CD4-positive, alpha-beta T cell treated with Interleukin-17A for 4 hours (primary cell): ENCODE results near the gene ACAP3.
"Not testable (repeated sequence)": the region's sequence is repeated elsewhere in the genome, so short reads cannot be mapped to it uniquely, and the experiment has no call there.

ENCODE experiments used
- DNase-seq: peaks from one replicate; pipeline ENCODE4 v3.0.0-alpha.2; 2020; ENCODE audit warnings: mixed read lengths

Gene ACAP3

DNA sequence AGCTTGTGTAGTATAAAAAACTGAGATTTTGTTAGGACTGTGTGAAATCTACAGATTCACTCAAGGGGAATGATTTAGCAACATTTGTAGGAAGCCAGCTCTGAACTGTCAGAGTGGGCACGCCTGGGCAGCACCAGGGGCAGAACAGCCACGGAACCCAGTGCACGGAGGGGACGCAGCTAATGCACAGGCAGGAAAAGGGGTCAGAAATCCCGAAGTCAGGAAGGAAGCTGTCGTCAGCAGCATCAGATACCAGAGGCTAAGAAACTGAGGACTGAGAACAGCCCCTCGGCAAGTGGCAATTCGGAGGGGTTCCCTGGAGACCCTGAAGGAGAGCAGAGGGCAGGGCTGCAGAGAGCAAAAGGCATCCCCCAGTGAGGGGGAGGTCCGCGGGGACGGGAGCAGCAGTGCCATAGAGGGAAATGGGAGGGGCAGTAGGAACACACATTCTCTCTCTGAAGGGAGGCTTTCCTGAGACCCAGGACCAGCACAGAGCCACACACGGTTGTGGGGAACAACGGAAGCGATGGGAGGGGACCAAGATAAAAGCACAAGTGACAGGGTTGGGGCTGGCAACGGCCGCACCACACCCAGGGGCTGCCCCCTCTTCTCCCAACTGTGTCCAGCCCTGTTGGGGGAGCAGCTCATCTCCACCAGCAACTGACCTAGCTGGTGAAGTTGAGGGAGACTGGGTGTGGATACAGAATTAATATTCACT, 46.7 kb downstream of the ACAP3 start:
- DNase-seq, result no peak

DNA sequence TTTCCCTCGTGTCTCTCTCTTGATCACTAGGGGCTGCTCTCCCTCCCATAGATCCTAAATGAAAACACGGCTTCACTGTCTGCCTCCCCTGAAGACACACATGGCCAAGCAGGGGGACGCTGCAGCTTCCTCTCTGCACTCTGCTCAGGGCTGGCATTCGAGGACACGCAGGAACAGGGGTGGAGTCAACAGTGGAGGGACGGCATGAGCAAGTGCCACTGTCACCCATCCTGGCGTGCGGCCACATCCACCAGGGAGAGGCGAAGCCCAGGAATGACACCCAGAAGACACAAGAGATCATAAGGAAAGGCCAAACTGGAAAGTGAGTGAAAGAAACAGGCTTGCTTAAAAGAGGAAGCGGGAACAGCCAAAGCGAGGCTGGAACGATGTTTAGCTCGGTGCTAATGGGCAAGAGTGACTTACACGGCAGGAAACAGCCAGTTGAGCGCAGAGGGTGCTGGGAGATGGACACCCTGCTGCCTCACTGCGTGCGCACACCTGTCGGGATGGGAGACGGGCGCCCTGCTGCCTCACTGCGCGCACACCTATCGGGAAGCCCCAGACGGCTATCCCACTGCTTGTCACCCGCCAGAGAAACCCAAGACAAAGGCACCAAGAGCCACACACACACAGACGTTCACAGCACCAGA, 47.7 kb downstream of the ACAP3 start:
- DNase-seq, result no peak

DNA sequence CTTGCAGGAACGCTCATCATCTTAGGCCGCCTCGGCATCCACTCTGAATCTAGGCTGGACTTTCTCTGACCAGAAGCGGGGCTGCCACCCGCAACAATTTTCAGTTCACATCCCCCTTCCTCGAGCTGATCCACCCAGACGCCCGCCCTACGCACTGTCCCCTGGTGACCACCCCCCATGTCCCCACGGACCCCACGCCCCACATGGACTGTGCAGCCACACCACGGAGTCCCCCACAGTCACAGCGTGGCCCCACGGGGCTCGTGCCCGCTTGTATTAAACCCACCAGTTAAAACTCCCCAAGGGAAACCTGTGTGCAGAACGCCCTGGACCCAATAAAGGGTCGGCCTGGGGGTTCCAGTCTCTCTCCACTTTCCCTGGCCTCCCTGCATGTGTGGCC, 48.2 kb downstream of the ACAP3 start:
- no peak for DNase-seq

DNA sequence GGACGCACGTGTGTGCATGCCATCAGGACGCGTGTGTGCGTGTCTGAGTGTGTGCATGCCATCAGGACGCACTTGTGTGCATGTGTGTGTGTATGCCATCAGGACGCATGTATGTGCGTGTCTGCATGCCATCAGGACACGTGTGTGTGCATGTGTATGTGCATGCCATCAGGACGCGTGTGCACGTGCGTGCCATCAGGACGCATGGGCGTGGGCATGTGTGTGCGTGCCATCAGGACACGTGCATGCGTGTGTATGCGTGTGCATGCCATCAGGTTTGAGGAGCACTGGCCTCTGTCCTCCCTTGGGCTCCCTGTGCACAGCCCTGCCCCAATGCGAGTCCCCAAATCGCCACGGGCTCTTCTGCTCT, 48.6 kb downstream of the ACAP3 start:
- no peak for DNase-seq

DNA sequence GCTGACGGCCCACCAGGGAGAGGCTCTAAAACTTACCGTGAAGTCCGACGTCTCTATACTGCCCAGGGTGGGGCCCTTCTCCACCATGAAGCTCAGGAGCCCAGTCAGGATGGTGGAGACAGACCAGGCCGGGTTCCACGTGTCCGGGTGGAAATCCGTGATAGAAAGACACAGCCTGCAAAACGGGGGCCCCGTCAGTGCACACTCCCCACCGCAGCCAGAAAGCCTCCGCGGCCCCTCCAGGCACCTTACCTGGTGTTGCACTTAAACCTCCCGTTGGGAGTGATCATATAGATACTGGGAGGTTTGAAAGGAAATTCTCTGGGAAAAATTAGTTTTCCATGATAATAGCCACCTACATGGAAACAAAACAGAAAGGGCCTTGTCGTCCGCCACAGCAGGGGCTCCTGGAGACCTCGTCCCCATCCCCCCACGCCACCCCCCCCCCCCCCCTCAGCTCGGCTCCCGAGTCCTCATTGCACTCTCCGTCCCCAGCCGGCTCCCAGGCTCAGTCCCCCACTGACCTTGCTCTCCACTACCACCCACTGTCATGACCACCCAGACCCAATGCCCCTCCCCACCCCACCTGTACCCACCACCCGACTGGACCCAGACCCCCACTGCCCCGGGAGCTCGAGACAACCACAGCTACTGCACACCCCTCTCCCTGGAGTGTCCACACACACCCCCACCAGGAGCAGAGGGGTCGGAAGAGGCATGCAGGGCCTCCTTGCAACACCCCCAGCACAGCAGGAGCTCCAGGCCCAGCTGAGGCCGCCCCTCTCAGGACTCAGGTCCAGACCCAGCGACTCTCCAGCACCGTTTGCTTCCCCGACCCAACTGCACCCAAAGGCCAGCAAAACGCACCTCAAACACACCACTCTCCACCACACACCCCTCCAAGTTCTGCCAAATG, 50.5 kb downstream of the ACAP3 start:
- DNase-seq, result no peak

DNA sequence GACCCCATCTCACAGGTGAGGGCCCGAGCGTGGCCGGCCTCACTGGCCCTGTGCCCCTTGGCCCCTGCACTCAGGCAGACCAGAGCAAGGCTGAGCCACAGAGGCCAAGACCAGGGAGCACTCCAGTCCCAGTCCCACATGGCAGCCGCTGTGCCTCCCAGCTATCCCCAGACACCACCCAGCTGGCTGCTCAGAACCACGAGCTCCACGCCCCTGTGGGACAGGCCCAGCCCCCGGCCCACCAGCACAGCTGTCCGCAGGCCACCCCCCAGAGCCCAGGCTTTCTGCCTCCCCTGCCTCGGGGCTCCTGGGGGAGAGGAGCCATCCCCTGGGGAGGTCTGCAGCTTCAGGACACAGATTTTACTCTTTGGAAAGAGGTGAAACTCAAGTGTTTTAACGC, 52.1 kb downstream of the ACAP3 start:
- DNase-seq, result no peak

DNA sequence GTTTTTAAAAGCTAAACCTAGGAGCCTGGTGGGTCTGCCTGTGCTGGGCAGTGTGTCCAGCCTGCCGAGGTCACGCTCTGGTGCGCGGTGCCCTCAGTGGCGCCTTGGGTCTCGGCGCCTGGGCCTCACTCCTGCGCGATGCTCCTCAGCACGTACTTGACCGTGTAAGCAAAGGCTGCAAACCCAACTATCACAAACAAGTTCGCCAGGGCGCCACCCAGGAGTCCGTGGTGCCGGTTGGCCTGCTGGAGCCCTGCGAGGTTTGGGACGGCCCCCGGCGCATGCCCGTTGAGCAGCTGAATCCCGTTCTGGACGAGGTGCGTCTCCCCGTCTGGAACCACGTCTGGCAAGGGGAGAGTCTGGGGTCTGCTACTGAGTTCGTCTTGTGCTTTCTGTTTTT, 52.7 kb downstream of the ACAP3 start:
- DNase-seq, result no peak

DNA sequence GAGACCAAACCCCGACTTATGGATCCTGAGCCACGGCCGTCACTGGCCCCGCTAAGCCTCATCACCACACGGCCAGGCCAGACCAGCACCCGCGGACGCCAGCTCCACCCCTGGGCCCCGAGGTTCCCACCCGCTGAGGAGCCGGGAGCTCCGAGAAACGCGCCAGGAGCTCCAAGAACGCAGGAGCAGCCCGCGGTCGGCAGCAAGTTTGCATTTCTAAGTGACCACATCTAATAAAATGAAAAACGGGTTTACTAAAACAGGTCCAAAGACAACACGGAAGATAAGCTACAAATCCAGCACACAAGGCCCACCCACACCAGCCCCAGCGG, 53.1 kb downstream of the ACAP3 start:
- DNase-seq, result no peak

DNA sequence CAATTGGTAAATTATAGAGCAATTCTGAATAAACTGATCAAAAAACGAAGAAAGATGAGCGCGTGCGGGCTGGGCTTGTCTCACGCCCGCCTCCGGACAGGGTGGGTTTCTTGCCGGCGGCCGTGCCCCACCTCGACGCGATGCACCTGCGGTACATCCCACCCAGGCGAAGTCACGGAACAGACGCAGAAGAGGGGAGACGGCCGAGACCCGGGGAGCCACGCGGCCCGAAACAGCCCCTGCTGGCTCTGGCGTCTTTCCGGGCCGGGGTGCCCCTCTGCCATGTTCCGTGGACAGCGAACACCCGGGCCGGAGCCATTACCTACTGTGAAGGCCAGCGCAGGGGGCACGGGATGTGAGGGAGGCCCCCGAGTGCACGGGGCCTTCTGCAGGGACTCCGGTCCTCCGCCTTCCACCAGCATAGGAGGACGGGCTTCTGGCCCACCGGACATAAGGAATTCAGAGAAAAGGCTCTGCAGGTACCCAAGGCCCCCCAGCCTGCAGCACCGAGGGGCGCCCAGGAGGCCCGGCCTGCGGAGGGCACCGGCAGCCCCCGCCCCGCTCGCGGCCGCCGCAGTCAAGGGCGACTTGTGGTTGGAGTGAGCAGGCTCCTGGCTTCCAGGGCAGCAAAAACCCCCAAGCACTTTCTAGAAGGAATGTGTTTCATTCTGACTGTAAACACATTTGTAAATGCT, 53.6 kb downstream of the ACAP3 start:
- no peak for DNase-seq

DNA sequence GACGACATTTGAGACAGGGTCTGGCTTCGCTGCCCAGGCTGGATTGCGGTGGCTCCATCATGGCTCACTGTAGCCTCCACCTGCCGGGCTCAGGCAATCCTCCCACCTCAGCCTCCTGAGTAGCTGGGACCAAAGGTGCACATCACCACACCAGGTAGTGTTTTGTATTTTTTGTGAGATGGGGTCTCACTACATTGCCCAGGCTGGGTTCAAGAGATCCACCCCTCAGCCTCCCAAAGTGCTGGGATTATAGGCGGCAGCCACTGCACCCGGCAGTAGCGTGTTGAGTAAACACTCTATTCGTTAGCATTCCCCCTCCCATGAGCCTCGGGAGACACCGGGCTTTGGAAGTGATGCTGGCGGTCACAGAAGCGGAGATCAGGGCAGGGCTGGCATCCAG, 54.4 kb downstream of the ACAP3 start:
- DNase-seq, result no peak

DNA sequence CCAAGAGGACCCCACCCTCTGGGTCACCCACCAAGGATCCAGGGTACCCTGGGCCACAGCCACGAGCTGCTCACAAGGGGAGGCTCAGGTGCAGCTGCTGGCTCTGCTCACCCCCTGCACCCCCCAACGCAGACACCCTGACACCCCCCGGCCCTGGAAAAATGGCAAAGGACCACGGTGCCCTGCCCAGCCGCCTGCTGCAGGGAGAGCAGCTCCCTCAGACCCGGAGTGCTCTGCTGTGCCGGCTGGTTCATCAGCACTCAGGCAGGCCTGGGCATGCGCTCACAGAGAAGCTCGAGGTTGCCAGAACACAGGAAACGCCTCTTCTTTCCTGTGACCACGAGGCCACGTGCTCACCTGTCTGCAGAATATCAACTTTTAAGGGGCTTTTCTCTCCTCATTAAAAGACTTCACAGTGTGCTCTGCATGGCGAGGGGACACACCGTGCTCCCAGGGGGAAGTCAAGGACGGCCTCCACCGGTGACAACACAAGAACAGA, 56.9 kb downstream of the ACAP3 start:
- peak; percentile 81 for DNase-seq

DNA sequence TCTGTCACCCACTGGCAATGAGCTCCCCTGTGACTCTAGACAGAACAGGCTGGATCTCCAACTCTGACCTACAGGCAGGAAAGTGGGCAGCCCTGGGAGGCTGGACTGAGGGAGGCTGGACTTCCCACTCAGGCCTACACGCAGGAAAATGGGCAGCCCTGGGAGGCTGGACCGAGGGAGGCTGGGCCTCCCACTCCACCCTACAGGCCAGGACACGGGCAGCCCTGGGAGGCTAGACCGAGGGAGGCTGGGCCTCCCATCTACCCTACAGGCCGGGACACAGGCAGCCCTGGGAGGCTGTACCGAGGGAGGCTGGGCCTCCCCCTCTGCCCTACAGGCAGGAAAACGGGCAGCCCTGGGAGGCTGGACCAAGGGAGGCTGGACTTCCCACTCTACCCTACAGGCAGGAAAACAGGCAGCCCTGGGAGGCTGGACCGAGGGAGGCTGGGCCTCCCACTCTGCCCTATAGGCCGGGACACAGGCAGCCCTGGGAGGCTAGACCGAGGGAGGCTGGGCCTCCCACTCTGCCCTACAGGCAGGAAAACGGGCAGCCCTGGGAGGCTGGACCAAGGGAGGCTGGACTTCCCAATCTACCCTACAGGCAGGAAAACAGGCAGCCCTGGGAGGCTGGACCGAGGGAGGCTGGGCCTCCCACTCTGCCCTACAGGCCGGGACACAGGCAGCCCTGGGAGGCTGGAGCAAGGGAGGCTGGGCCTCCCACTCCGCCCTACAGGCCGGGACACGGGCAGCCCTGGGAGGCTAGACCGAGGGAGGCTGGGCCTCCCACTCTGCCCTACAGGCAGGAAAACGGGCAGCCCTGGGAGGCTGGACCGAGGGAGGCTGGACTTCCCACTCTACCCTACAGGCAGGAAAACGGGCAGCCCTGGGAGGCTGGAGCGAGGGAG, 59.5 kb downstream of the ACAP3 start:
- DNase-seq, result not testable (repeated sequence)

DNA sequence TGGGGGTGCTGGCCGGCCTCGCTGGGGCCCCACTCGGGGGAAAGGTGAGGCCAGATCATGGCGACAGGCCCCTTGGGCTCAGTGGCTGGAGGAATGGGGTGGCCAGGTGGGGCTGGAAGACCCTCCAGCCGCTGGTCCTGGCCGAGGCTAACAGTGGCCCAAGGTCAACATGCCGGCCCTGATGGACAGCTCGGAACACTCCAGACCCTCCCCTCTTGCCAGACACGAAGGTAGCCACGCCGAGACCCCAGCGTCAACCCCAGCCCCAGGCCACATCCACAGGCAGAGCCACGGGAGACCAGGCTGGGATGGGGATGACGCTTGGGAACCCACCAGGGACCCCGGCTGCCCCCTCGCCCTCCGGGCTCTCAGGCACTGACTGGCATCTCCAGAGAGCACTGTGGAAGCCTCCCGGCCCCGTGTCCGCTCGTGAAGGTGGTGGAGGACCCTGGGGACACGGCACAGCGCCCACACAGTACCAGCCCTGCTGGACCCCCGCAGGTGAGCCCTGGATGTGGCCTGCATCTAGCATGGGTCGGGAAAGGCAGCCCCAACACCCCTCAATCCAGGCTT, 60.3 kb downstream of the ACAP3 start:
- no peak for DNase-seq

DNA sequence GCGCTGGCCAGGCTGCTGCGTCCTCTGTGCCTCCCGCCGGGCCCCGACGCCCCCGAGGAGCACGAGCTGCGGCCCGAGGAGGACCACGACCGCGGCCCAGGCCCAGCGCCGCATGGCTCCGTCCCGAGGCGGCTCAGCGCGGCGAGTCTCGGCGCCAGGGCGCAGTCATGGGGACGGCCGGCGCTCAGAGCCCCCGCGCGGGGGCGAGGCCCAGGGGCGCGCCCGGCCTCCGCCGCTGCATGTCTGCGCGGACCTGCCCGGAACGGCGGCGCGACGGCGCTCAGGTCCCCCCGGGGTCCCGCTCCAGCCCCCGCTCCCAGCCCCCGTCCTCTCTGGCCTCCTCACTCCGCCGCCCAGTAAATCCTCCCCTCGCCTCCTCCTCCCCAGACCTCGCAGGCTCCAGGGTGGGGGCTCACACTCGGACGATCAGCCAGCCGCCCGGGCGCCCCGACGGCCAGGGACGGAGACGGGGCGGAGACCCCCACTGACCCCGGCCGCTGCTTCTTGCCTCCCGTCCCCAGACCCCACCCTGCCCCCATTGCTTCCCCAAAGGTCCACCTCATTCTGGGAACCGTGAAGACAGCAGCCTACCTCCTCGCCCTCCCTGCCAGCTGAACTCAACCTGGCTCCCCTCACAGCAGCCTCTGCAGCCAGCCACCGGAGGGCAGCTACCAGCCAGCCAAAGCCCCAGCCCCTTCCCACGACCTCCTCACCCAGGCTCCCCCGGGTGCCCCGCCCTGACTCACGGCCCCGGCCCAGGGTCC, 61.0 kb downstream of the ACAP3 start, which contains the start of gene C1QTNF12:
TSS of gene C1QTNF12 (minus strand) at position 146 of the 764 bp plus-strand sequence. CDS start at position 114, 32 bp downstream.
- DNase-seq, result no peak

DNA sequence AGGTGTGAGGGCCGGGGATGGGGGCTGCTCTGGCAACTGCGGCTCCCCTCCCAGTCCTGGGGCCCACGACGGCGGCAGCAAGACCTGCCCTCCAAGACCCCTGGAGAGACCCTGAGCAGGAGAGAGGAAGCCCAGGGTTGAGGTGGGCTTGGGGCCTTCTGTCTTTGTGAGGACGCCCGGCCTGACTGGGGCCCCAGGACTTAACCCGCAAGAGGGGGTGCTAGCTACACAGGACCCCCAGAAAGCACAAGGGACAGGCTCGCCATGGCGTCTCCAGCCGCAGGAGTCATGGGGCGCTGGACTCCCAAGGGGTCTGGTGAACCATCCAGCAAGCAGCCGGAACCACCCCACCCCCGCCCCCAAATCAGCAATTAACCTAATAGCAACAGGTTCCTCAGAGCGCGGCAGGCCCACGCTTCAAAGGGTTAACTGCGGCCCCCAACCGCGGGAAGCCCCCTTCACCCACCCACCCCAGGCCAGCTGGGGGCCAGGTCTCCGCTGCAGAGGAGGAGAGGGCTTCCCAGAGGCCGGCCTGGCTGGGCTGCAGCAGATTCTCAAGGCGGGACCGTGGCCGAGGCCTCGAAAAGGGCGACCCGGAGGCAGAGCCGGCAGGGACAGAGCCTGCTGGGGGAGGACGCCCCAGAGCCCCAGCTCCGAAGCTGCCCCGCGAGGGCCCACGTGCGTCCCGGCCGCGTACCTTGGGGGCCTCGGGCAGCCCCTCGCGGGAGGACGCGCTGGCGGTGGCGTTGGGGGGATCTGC, 61.7 kb downstream of the ACAP3 start:
- no peak for DNase-seq

DNA sequence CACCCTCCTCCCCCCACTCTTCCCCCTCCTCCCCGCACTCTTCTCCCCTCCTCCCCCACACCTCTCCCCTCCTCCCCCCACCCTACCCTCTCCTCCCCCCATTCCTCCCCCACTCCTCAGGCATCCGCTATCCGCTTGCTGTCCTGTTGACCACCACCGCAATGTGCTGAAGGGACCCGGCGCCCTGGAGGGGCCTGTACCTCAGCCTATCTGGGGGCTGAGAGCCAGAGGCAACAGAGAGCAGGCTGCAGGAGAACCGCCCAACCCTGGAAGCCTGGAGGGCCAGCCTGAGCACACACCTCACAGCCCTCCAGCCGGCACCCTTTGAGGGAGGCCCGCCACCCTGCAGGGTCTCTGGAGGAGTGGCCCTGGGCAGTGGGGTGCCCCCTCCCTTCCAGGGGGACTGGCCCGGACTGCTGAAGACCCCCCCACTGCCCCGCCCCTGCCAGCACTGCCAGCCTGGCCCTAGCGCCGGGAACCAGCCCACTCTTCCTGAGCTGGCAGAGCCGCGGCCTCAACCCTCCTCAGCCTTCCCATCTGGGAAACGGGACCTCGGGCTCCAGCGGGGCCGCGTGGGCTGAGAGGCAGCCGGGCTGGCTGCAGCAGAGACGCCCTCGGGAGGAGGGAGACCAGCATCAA, 62.4 kb downstream of the ACAP3 start:
- no peak for DNase-seq

DNA sequence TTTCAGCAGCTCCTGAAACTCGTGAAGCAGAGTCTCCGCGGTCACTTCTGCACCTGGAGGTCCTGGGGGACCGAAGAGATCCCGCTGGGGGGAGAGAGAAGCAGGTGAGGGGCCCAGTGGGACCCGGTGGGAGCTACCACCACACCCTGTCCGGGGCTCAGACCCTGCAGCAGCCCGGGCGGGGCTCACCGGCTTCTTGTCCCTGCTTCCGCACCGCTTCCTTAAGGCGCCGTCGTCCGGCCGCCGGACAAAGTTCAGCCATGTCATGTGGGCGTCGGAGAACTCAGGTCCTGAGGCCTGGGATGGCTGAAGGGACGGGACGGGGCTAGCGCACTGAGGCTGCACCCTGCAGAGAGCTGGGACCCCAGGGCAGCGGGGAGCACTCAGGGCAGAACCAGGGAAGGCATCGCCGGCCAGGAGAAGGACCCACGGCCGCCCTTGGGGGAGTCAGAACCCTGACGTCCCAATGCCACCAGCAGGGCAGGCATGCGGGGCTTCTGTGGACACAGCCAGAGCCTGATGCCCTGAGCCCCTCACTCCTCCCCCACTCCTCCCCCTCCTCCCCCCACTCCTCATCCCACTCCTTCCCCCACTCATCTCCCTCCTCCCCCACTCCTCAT, 63.4 kb downstream of the ACAP3 start:
- DNase-seq, result no peak

DNA sequence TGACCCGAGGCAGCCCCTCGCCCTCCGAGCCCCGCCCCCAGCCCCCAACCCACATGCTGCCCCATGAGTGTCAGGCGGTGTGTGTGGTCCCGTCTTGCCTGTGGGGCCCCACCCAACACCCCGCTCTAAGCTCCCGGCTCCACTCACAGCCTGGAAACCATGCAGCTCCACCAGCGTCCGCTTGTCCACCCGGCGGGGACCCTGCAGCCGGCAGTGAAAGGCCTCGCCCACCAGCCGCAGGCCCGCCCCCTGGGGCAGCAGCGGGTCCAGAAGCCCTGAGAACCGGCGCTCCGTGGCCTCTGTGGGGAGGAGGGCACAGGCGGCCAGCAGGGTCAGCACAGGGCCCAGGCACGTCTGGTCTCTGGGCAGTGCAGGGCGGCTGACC, 63.9 kb downstream of the ACAP3 start:
- no peak for DNase-seq

DNA sequence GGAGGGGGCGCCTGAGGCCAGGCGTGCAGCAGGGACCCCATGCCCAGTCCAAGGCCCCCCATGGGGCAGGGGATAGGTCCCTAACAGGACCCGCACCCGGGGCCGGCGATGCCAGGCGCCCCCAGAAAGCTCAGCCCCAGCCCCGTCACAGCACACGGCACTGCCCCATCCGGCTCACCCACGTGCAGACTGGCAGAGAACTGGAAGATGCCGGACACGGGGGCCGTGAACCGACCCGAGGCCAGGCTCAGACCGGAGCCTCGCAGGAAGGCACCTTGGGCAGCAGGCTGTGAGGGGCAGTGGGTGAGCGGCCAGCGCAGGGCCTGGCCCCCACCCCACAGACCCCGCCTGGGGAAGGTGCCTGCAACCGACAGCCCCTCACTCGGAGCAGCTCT, 64.5 kb downstream of the ACAP3 start:
- no peak for DNase-seq
